Measurements from ENCODE around the gene PCK1. TPM values are rescaled to one million over a fixed set of nuclear protein-coding genes. Genes with fewer than 3 reads are reported as not detected.

PCK1 gene
- total and polyA plus RNA-seq, 2 of the 13 experiments (the other 11 are each of a cell fraction or from before 2014, with no cell fraction given), result 6.5 to 12.6 TPM

DNA sequence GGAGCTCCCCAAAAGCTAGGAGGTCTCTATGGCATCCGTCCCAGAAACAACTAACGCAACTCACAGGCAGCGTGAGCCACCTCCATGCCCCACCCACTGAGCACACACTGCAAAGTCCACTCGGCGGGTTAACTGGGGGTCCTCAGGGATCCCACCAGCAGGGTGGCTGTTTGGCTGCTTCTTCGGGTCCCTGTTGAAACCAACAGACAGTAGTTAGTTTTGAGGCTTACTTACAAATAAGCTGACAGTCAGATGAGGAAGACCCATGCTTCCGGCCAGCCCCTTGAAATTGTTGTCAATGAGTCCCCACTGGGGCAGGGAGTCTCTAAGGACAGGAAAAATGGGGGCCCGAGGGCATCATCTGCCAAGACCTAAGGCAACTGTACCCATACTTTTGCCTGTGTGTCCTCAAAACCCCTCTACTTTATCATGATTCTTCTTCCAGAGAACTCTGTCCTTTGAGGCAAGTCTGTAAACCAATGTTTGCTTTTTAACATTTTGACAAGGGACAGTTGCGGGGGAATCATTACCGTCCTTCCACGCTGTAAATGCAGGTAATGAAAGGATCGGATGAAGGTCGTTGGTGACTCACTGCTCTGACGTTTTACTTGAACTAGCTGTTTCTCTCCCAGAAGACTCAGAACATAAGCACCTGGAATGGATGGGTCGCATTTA is 2.2 kb upstream of the PCK1 start (continued):
- 0 out of 2 replicates have a peak, but pooled peaks have one; percentile 73 for TF ChIP-seq ZNF136 (CRISPR knock-in tag; IDR thresholded peaks at IDR 0.05; ENCODE audit: low read depth)
- 0 out of 2 replicates have a peak, but pooled peaks have one; percentile 64 for TF ChIP-seq REPIN1 (CRISPR knock-in tag; IDR thresholded peaks at IDR 0.05; ENCODE audit: borderline replicate concordance, low read depth)
- TF ChIP-seq, protein P1, sequence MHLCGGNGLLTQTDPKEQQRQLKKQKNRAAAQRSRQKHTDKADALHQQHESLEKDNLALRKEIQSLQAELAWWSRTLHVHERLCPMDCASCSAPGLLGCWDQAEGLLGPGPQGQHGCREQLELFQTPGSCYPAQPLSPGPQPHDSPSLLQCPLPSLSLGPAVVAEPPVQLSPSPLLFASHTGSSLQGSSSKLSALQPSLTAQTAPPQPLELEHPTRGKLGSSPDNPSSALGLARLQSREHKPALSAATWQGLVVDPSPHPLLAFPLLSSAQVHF (CRISPR knock-in tag; IDR thresholded peaks at IDR 0.05), result no peak
- no peak for TF ChIP-seq HNRNPLL (IDR thresholded peaks at IDR 0.05; ENCODE audit: low read depth, low read length, poor library complexity, severe bottlenecking)
- TF ChIP-seq, protein P2, sequence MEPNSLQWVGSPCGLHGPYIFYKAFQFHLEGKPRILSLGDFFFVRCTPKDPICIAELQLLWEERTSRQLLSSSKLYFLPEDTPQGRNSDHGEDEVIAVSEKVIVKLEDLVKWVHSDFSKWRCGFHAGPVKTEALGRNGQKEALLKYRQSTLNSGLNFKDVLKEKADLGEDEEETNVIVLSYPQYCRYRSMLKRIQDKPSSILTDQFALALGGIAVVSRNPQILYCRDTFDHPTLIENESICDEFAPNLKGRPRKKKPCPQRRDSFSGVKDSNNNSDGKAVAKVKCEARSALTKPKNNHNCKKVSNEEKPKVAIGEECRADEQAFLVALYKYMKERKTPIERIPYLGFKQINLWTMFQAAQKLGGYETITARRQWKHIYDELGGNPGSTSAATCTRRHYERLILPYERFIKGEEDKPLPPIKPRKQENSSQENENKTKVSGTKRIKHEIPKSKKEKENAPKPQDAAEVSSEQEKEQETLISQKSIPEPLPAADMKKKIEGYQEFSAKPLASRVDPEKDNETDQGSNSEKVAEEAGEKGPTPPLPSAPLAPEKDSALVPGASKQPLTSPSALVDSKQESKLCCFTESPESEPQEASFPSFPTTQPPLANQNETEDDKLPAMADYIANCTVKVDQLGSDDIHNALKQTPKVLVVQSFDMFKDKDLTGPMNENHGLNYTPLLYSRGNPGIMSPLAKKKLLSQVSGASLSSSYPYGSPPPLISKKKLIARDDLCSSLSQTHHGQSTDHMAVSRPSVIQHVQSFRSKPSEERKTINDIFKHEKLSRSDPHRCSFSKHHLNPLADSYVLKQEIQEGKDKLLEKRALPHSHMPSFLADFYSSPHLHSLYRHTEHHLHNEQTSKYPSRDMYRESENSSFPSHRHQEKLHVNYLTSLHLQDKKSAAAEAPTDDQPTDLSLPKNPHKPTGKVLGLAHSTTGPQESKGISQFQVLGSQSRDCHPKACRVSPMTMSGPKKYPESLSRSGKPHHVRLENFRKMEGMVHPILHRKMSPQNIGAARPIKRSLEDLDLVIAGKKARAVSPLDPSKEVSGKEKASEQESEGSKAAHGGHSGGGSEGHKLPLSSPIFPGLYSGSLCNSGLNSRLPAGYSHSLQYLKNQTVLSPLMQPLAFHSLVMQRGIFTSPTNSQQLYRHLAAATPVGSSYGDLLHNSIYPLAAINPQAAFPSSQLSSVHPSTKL (CRISPR knock-in tag; IDR thresholded peaks at IDR 0.05), result peak; percentile 7; the same call in 1 of the 2 replicates
- TF ChIP-seq RAD51 (IDR thresholded peaks at IDR 0.05; ENCODE audit: borderline replicate concordance), result no peak
- 0 out of 2 replicates have a peak, but pooled peaks have one; percentile 61 for TF ChIP-seq DNMT3B (CRISPR knock-in tag; conservative IDR thresholded peaks at IDR 0.05)
- TF ChIP-seq ZBTB26 (CRISPR knock-in tag; IDR thresholded peaks at IDR 0.05; ENCODE audit: borderline replicate concordance), result 0 out of 2 replicates have a peak, but pooled peaks have one; percentile 43
- TF ChIP-seq, protein P3, sequence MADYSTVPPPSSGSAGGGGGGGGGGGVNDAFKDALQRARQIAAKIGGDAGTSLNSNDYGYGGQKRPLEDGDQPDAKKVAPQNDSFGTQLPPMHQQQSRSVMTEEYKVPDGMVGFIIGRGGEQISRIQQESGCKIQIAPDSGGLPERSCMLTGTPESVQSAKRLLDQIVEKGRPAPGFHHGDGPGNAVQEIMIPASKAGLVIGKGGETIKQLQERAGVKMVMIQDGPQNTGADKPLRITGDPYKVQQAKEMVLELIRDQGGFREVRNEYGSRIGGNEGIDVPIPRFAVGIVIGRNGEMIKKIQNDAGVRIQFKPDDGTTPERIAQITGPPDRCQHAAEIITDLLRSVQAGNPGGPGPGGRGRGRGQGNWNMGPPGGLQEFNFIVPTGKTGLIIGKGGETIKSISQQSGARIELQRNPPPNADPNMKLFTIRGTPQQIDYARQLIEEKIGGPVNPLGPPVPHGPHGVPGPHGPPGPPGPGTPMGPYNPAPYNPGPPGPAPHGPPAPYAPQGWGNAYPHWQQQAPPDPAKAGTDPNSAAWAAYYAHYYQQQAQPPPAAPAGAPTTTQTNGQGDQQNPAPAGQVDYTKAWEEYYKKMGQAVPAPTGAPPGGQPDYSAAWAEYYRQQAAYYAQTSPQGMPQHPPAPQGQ (CRISPR knock-in tag; IDR thresholded peaks at IDR 0.05; ENCODE audit: borderline replicate concordance), result no peak
- TF ChIP-seq, protein P4, sequence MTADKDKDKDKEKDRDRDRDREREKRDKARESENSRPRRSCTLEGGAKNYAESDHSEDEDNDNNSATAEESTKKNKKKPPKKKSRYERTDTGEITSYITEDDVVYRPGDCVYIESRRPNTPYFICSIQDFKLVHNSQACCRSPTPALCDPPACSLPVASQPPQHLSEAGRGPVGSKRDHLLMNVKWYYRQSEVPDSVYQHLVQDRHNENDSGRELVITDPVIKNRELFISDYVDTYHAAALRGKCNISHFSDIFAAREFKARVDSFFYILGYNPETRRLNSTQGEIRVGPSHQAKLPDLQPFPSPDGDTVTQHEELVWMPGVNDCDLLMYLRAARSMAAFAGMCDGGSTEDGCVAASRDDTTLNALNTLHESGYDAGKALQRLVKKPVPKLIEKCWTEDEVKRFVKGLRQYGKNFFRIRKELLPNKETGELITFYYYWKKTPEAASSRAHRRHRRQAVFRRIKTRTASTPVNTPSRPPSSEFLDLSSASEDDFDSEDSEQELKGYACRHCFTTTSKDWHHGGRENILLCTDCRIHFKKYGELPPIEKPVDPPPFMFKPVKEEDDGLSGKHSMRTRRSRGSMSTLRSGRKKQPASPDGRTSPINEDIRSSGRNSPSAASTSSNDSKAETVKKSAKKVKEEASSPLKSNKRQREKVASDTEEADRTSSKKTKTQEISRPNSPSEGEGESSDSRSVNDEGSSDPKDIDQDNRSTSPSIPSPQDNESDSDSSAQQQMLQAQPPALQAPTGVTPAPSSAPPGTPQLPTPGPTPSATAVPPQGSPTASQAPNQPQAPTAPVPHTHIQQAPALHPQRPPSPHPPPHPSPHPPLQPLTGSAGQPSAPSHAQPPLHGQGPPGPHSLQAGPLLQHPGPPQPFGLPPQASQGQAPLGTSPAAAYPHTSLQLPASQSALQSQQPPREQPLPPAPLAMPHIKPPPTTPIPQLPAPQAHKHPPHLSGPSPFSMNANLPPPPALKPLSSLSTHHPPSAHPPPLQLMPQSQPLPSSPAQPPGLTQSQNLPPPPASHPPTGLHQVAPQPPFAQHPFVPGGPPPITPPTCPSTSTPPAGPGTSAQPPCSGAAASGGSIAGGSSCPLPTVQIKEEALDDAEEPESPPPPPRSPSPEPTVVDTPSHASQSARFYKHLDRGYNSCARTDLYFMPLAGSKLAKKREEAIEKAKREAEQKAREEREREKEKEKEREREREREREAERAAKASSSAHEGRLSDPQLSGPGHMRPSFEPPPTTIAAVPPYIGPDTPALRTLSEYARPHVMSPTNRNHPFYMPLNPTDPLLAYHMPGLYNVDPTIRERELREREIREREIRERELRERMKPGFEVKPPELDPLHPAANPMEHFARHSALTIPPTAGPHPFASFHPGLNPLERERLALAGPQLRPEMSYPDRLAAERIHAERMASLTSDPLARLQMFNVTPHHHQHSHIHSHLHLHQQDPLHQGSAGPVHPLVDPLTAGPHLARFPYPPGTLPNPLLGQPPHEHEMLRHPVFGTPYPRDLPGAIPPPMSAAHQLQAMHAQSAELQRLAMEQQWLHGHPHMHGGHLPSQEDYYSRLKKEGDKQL (CRISPR knock-in tag; IDR thresholded peaks at IDR 0.05; ENCODE audit: low read depth), result no peak; the same call in 1 of the 2 replicates
- no peak for TF ChIP-seq KLF13 (CRISPR knock-in tag; IDR thresholded peaks at IDR 0.05)
- peak; percentile 13 to 18; a peak in 1 of 4 replicates for TF ChIP-seq NR2F1 (CRISPR knock-in tag; IDR thresholded peaks at IDR 0.05)
- TF ChIP-seq KLF12 (CRISPR knock-in tag; IDR thresholded peaks at IDR 0.05; ENCODE audit: borderline replicate concordance), result peak; percentile 23; the same call in 1 of the 2 replicates
- TF ChIP-seq IRF2 (CRISPR knock-in tag; IDR thresholded peaks at IDR 0.05), result 0 out of 2 replicates have a peak, but pooled peaks have one; percentile 16
